Measurements from ENCODE around the gene RTL9.
A peak's percentile ranks its signal among the peaks of the same experiment; 100 is the strongest.
"Not testable (repeated sequence)": the region's sequence is repeated elsewhere in the genome, so short reads cannot be mapped to it uniquely, and the experiment has no call there.

RTL9 gene

DNA sequence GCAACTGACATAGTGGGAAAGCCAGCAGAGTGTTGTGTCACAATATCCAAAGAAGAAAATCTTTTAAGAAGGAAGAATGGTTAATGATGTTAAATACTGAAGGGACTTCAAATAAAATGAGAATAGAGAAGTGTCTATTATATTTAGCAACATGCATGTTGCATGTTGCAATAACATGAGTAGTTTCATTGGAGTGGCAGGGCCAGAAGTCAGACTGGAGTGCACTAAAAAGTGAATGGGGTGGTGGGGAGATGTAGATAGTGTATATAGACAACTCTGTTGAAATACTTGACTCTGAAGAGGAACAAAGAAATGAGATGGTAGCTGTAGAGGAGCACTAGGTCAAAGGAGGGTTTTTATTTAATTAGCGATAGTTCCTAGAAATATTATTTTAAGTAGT is 31.3 kb upstream of the RTL9 start:
- H3K4me1 Mint-ChIP-seq = no peaks in the 10 kb centered on the region
- peaks cover 3% of the 10 kb centered on the region for H3K9me3 Mint-ChIP-seq
- H3K27ac Mint-ChIP-seq = no peak overlapping the region
- no peaks in the 10 kb centered on the region for H3K27me3 Mint-ChIP-seq
- ATAC-seq = no peak
- H3K4me3 Mint-ChIP-seq = no peak overlapping the region
- no peaks in the 10 kb centered on the region for H3K36me3 Mint-ChIP-seq

DNA sequence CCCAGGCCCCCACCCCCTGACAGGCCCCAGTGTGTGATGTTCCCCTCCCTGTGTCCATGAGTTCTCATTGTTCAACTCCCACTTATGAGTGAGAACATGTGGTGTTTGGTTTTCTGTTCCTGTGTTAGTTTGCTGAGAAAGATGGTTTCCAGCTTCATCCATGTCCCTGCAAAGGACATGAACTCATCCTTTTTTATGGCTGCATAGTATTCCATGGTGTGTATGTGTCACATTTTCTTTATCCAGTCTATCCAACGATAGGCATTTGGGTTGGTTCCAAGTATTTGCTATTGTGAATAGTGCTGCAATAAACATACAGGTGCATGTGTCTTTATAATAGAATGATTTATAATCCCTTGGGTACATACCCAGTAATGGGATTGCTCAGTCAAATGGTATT is 30.0 kb upstream of the RTL9 start:
- H3K27ac Mint-ChIP-seq, H3K27me3 Mint-ChIP-seq, H3K4me3 Mint-ChIP-seq, H3K36me3 Mint-ChIP-seq, H3K4me1 Mint-ChIP-seq, H3K9me3 Mint-ChIP-seq, ATAC-seq: not testable (repeated sequence)

DNA sequence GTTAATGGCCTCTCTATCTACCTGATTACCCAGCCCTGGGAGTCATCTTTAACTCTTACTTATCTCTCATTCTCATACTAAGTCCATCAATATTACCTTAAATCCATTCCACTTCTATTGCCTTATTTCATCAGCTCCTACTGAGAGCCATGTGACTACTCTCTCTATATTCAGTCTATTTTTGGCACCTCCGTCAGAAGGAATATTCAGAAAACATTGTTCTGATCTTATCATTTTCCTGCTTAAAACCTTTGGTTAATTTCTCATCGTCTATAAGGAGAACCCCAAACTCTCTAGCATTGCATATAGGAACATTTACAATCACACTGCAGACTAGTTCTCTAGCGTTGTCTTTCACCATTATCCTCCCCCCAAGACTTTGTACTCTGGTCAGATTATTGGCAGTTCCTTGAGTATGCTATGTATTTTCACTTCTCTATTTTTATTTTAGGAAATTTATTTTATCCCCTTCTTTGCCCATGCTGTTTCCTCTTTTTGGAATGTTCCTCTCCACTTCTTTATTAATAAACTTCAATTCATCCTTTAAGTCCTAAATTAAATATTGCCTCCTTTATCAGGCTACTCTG is 27.1 kb upstream of the RTL9 start:
- ATAC-seq = no peak
- Mint-ChIP-seq H3K27ac (no peak overlapping the region), H3K4me1 (no peaks in the 10 kb centered on the region), H3K27me3 (no peaks in the 10 kb centered on the region), H3K4me3 (no peak overlapping the region), H3K36me3 (no peaks in the 10 kb centered on the region), H3K9me3 (no peaks in the 10 kb centered on the region)

DNA sequence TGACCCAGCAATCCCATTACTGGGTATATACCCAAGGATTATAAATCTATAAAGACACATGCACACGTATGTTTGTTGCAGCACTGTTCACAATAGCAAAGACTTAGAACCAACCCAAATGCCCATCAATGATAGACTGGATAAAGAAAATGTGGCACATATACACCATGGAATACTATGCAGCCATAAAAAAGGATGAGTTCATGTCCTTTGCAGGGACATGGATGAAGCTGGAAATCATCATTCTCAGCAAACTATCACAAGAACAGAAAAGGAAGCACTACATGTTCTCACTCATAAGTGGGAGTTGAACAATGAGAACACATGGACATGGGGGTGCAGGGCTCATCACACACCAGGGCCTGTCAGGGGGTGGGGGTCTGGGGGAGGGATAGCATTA is 25.2 kb upstream of the RTL9 start:
- not testable (repeated sequence) for H3K36me3 Mint-ChIP-seq, ATAC-seq, H3K4me3 Mint-ChIP-seq, H3K4me1 Mint-ChIP-seq, H3K9me3 Mint-ChIP-seq, H3K27ac Mint-ChIP-seq, H3K27me3 Mint-ChIP-seq

DNA sequence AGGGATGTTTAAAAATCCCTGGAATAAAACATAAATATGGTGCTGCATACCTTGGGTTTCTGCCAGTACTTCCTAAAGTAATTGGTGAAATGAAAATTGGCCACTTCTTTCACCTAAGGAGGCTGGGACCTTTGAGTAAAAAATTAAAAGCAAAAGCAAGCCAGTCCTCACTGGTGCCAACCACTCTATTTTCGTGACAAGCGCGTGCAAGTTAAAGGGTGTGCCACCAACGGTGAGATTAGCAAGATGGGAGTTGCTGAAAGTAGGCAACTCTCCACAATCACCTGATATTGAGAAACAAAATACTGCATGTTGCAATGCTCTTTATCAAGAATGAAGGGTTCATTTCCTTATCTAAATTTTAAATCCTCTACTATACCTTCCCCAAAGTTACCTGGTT is 19.7 kb upstream of the RTL9 start:
- Mint-ChIP-seq H3K4me1 (no peaks in the 10 kb centered on the region), H3K27me3 (no peaks in the 10 kb centered on the region), H3K4me3 (no peak overlapping the region), H3K27ac (no peak overlapping the region), H3K36me3 (no peaks in the 10 kb centered on the region), H3K9me3 (no peaks in the 10 kb centered on the region)
- no peak for ATAC-seq

- Mint-ChIP-seq H3K4me3 (no peak overlapping the region), H3K36me3 (no peaks in the 10 kb centered on the region), H3K27ac (no peak overlapping the region), H3K27me3 (no peaks in the 10 kb centered on the region), H3K4me1 (no peaks in the 10 kb centered on the region), H3K9me3 (no peaks in the 10 kb centered on the region)
- peak; percentile 31 for ATAC-seq
Measured at GRCh38 chrX:110341189-110342035, 17.2 kb upstream of the RTL9 start.

- H3K9me3 Mint-ChIP-seq = no peaks in the 10 kb centered on the region
- H3K27ac Mint-ChIP-seq = no peak overlapping the region
- H3K4me3 Mint-ChIP-seq = no peak overlapping the region
- H3K4me1 Mint-ChIP-seq = no peaks in the 10 kb centered on the region
- no peaks in the 10 kb centered on the region for H3K27me3 Mint-ChIP-seq
- no peak for ATAC-seq
- no peaks in the 10 kb centered on the region for H3K36me3 Mint-ChIP-seq
Measured at GRCh38 chrX:110346681-110347080, 12.0 kb upstream of the RTL9 start.

DNA sequence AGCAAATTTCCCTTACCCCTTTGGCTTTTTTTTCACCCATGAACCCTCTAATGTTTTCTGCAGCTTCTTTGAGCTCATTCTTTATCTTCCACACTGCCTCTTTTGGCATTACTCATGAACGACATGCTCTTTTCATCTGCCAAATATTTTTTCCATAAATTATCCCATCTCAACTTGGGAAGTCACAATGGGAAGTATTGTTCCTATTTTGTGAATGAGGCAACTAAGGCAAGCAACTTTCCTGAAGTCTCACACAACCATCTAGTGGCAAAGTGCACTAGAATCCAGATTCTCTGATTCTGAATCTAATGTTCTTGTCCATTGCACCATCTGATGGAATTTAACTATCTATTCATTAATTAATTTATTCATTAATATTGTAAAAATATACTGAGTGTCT is 625 bp downstream of the RTL9 start:
- Mint-ChIP-seq H3K9me3 (no peaks in the 10 kb centered on the region), H3K27me3 (no peaks in the 10 kb centered on the region), H3K4me3 (no peak overlapping the region), H3K27ac (no peak overlapping the region), H3K36me3 (no peaks in the 10 kb centered on the region), H3K4me1 (no peaks in the 10 kb centered on the region)
- no peak for ATAC-seq

GRCh38 chrX:110363244-110363643 is 4.6 kb downstream of the RTL9 start:
- H3K4me1 Mint-ChIP-seq = no peaks in the 10 kb centered on the region
- H3K36me3 Mint-ChIP-seq = no peaks in the 10 kb centered on the region
- no peaks in the 10 kb centered on the region for H3K9me3 Mint-ChIP-seq
- no peak overlapping the region for H3K27ac Mint-ChIP-seq
- ATAC-seq = no peak
- no peaks in the 10 kb centered on the region for H3K27me3 Mint-ChIP-seq
- no peak overlapping the region for H3K4me3 Mint-ChIP-seq

DNA sequence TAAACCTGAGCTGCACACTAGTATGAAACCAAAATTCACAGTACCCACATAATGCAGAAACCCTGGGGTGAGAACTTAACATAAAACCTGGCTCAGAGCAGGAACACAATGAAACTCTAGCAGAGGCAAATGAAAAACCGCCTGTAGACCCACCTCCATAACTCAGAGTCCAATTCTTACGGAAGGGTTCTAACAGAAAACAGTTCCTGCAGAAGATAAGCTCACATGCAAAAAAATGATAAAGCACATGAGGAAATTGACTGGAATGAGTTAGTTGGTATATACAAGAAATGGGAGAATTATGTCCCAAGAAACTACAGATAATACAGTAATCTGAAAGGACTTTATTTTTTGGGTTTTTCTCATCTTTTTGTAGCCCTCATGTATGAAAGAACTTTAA is 14.7 kb downstream of the RTL9 start:
- no peaks in the 10 kb centered on the region for H3K36me3 Mint-ChIP-seq
- no peaks in the 10 kb centered on the region for H3K4me1 Mint-ChIP-seq
- H3K4me3 Mint-ChIP-seq = no peak overlapping the region
- H3K9me3 Mint-ChIP-seq = no peaks in the 10 kb centered on the region
- H3K27me3 Mint-ChIP-seq = no peaks in the 10 kb centered on the region
- no peak for ATAC-seq
- no peak overlapping the region for H3K27ac Mint-ChIP-seq

DNA sequence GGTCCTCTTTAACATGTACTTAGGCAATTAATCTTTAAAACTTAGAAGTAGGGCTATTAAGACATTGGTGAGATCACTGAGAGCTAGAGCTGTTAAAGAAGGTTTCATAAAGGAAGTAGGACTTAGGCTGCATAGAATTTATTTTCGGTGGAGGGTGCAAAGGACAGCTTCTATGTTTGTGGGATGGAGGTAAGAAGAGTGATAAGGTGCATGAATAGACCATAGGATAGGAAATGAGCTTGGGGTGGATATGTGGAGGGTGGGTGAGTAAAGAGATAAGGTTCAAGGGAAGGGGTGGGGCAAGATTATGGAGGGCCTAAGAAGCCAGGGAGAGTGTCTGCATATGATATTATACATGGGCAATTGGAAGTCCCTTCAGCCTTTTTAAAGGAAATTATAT is 15.9 kb downstream of the RTL9 start:
- Mint-ChIP-seq H3K4me3 (no peak overlapping the region), H3K36me3 (no peaks in the 10 kb centered on the region), H3K27ac (no peak overlapping the region), H3K4me1 (no peaks in the 10 kb centered on the region), H3K9me3 (no peaks in the 10 kb centered on the region), H3K27me3 (no peaks in the 10 kb centered on the region)
- ATAC-seq = no peak

GRCh38 chrX:110381216-110381615 is 22.6 kb downstream of the RTL9 start:
- H3K4me3 Mint-ChIP-seq = no peak overlapping the region

DNA sequence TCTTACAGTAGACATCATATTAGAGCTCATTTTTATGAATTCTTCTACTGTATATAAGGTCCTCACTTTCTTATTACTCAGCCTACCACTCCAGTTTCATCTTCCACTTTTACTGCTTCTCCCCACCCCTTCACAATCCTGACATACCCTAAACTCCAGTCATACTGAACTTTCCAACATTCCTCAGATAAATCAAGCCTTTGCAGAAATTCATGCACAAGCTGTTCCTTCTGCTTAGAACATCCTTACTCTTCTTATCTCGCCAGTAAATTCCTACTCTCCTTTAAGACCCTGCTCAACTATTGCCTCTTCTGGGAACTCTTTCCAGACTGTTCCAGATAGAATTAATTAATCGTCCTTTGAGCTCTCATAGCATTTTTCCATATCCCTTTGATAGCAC is 24.8 kb downstream of the RTL9 start:
- no peaks in the 10 kb centered on the region for H3K27me3 Mint-ChIP-seq
- ATAC-seq = no peak
- H3K27ac Mint-ChIP-seq = no peak overlapping the region
- no peaks in the 10 kb centered on the region for H3K36me3 Mint-ChIP-seq
- no peak overlapping the region for H3K4me3 Mint-ChIP-seq
- H3K9me3 Mint-ChIP-seq = no peaks in the 10 kb centered on the region
- no peaks in the 10 kb centered on the region for H3K4me1 Mint-ChIP-seq

More at GRCh38 chrX:110381216-110381615, 22.6 kb downstream of the RTL9 start:
- Mint-ChIP-seq H3K4me1 (no peaks in the 10 kb centered on the region), H3K27me3 (no peaks in the 10 kb centered on the region), H3K36me3 (no peaks in the 10 kb centered on the region), H3K9me3 (no peaks in the 10 kb centered on the region), H3K27ac (no peak overlapping the region)
- no peak for ATAC-seq

DNA sequence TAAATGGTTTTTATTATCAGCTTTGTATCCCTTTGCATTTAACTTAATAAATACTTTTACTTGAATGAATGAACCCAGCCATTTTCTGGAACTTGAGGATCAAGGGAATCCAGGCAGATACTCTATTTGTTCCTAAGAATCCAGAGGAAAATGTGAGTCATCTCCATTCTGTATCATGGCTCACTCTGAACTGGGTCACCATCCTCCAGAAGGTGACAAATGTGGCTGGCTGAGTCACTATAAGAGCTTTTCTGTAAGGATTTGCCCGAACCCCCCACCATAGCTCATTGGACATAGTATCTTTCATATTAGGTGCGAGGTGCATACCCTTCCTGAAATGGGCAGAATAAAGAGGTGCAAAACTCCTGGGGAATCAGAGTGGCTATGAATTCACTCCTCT is 25.8 kb downstream of the RTL9 start:
- no peaks in the 10 kb centered on the region for H3K9me3 Mint-ChIP-seq
- H3K27ac Mint-ChIP-seq = no peak overlapping the region
- H3K4me1 Mint-ChIP-seq = no peaks in the 10 kb centered on the region
- no peak overlapping the region for H3K4me3 Mint-ChIP-seq
- no peaks in the 10 kb centered on the region for H3K36me3 Mint-ChIP-seq
- H3K27me3 Mint-ChIP-seq = peaks cover 4% of the 10 kb centered on the region
- ATAC-seq = no peak

DNA sequence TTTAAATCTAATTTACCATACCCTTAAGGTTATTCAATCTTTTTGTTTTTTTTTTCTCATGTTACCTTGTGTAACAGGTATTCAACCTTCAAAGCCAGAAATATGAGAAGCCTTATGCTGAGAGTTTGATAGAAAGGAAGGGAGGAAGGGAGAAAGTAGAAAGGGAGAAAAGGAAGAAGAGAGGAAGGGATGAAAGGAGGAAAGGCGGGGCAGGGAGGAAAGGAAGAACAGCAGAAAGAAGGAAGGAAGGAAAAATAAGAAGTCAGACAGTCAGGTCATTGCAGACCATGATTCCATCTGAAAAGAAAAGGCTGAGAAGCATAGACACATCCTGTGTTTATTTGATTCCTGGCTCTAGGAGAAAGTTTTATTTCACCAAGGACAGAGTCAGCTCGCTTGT is 30.9 kb downstream of the RTL9 start:
- Mint-ChIP-seq H3K27ac (no peak overlapping the region), H3K27me3 (peaks cover 9% of the 10 kb centered on the region), H3K36me3 (no peaks in the 10 kb centered on the region), H3K4me1 (no peaks in the 10 kb centered on the region), H3K9me3 (no peaks in the 10 kb centered on the region), H3K4me3 (no peak overlapping the region)
- ATAC-seq = no peak

DNA sequence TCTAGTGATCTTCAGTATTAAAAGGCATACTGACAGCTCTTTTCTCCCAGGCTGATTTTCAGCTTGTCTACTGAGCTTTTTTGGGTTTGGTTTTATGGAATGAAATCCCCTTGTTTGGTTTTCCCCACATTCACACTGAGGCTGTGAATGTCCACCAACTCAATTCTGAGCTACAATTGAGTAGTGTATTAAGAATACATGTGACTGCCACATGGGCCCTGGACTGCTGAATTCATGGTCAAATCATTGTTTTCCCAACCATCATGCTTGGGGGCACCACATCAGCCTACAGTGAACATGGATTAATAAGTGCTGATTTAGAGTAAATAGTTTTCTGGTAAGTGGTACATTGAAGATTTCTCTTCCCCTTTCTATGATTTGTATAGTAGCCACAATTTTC is 32.4 kb downstream of the RTL9 start:
- Mint-ChIP-seq H3K4me3 (no peak overlapping the region), H3K36me3 (no peaks in the 10 kb centered on the region), H3K9me3 (no peaks in the 10 kb centered on the region), H3K27me3 (peaks cover 9% of the 10 kb centered on the region), H3K4me1 (no peaks in the 10 kb centered on the region), H3K27ac (no peak overlapping the region)
- no peak for ATAC-seq

Measured in stimulated activated memory B cell treated with anti-CD40 and anti-IgM and Interleukin-4, amounts not matched to agents 10 μg/mL and 1 μg/mL and 100 μg/mL, for 72 hours (primary cell).